Measurements from ENCODE around the gene RPL12.

- TF ChIP-seq EZH2 (IDR thresholded peaks at IDR 0.05; ENCODE audit: borderline replicate concordance, low read depth, low read length, severe bottlenecking) = no peak
- TF ChIP-seq CTCF (IDR thresholded peaks at IDR 0.05; ENCODE audit: borderline replicate concordance, extremely low read depth, low read length, poor library complexity, severe bottlenecking) = no peak
These were observed 31.5 kb upstream of the RPL12 start for GRCh38 chr9:127482662-127483061.
